GM21723 (cell line): ENCODE measurements around the gene SSX3.
"Not testable (repeated sequence)": the region's sequence is repeated elsewhere in the genome, so short reads cannot be mapped to it uniquely, and the experiment has no call there.

ENCODE experiments used
- ATAC-seq: cut with Tn5 transposase; IDR thresholded peaks from one replicate; pipeline ENCODE4 v1.9.1; 2021; ENCODE audit warnings: mild to moderate bottlenecking, moderate library complexity; ENCODE audit not compliant: unreplicated experiment

SSX3 gene, protein sequence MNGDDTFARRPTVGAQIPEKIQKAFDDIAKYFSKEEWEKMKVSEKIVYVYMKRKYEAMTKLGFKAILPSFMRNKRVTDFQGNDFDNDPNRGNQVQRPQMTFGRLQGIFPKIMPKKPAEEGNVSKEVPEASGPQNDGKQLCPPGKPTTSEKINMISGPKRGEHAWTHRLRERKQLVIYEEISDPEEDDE

DNA sequence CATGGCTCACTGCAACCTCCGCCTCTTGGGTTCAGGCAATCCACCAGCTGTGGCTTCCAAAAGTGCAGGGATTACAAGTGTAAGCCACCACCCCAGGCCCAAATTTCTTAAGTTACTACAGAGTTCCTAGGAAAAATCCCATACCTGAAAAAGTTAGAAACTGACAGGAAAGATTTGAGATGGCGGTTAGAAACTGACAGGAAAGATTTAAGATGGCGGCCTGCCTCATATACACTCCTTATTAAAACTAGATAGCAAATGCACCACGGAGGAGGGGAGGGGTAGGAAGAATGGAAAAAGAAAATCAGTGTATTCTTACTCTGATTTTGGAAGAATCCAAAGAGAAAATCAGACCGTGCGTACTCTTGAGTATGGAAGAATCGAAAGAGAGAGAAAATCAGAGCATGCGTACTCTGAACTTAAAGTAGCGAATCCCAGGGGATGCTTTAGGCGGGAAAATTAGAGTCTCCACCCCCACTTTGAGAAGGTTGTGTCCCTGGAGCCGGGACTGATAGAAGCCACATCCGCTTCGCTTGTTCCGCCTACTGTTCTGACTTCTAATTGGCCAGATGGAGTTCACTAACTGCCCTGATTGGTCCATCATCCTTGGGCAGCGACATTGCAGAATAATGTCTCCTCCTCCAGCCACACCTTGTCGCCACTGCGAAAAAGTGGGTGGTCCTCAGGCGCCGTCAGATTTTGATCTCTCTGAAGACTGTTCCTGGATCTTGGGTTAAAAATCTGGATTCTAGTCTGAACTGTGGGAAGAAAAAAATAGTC, at the start of gene SSX3:
TSS of gene SSX3 (minus strand) at position 389 of the 780 bp plus-strand sequence. CDS start 1,454 bp downstream, outside the sequence.
- not testable (repeated sequence) for ATAC-seq

DNA sequence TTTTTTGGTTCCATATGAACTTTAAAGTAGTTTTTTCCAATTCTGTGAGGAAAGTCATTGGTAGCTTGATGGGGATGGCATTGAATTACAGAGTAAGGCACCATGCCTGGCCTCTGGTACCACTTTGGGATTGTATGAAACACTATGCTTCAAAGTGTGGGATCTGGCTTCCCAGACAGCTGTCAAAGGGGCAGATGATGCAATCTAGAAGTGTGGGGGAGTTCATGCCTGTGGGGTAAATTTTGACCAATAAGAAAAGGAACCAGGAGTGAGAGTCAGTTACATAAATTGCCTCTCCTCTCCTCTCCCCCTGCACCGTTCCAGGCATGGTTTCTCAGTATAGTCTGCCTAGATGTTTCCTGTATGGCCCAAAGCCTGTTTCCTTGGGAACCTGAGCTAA, 41.3 kb upstream of the SSX3 start:
- ATAC-seq = not testable (repeated sequence)

DNA sequence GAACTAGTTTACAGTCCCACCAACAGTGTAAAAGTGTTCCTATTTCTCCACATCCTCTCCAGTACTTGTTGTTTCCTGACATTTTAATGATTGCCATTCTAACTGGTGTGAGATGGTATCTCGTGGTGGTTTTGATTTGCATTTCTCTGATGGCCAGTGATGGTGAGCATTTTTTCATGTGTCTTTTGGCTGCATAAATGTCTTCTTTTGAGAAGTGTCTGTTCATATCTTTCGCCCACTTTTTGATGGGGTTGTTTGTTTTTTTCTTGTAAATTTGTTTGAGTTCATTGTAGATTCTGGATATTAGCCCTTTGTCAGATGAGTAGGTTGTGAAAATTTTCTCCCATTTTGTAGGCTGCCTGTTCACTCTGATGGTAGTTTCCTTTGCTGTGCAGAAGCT, 40.4 kb upstream of the SSX3 start:
- ATAC-seq = not testable (repeated sequence)

DNA sequence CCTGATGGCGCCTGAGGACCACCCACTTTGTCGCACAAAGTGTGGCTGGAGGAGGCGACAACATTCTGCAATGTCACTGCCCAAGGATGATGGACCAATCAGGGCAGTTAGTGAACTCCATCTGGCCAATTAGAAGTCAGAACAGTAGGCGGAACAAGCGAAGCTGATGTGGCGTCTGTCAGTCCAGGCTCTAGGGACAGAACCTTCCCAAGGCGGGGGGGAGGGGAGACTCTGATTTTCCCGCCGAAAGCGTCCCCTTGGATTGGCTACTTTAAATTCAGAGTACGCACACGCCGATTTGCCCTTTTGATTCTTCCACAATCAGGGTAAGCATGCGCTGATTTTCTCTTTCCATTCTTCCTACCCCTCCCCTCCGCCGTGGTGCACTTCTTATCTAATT, 26.7 kb upstream of the SSX3 start, which contains the start of gene SSX4:
TSS of gene SSX4 (plus strand) at position 301 of the 400 bp plus-strand sequence. CDS start 515 bp downstream, outside the sequence.
- not testable (repeated sequence) for ATAC-seq

DNA sequence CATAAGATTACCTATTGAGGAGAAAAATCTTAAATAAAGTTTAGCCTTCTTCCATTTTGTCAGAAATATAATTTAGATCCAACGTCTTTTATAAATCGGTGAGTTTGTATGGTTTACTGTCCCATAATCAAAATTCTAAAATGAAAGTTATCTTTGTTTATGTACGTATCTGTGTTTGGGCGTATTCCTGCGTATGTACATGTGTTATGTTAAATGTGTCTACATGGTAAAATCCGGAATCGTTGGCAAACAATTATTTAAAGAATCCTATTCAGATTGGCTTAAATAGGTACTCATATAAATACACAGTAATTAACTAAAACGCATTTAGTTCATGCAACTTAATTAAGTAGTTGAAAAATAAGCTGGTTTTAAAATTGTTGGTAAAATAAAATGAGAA, 13.9 kb upstream of the SSX3 start:
- ATAC-seq = not testable (repeated sequence)

DNA sequence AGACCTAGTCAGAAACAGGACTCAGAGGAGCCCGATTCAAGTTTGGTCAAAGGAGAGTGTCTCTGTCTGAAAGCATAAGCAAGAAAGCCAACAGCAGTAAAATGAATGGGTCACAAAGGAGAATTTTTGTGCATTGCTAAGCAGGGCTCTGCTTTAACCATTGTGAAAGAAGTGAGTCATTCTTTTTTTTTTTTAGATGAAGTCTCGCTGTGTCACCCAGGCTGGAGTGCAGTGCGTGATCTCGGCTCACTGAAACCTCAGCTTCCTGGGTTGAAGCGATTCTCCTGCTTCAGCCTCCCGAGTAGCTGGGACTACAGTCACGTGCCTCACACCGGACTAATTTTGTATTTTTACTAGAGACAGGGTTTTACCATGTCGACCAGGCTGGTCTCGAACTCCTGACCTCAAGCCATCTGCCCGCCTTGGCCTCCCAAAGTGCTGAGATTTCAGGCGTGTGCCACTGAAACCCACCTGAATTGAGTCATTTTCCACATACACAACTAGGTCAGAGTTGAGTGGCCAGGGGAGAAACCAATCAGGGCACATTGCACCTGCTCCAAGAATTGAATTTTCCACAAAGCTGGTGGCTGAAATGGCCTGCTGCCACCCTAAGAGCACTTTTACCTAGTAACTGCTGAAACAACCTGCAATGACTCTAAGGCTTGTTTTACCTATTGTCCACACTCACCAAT, 11.4 kb upstream of the SSX3 start:
- not testable (repeated sequence) for ATAC-seq

DNA sequence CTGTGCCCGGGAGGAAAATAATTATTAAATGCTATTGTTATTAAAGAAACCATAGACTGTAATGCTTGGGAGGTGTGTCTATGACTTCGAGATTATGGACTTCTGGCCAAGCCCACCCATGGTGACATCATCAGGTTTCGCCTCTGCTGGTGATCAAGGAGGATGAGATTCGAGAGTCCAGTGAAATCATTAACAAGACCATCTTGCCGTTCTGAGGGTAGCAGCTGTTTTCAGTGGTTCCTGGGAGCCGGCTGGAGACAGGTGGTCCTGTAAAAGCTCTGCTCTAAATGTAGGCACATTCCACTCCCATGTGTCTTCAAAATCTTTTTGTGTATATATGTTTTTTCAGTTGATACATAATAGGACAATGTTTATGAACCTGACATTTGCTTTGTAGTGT, 2.8 kb upstream of the SSX3 start:
- ATAC-seq = not testable (repeated sequence)

DNA sequence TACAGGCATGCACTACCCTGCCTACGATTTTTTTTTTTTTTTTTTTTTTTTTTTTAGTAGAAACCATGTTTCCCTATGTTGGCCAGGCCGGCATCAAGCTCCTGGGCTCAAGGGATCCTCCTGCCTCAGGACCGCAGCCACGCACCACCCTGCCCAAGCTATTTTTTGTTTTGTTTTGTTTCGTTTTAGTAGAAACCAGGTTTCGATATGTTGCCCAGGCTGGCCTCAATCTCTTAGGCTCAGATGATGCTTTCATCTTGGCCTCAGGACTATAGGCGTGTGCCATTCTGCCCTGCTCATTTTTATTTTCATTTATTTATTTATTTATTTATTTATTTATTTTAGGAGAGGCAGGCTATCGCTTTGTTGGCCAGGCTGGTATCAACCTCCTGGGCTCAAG, 1.2 kb upstream of the SSX3 start:
- no peak for ATAC-seq

DNA sequence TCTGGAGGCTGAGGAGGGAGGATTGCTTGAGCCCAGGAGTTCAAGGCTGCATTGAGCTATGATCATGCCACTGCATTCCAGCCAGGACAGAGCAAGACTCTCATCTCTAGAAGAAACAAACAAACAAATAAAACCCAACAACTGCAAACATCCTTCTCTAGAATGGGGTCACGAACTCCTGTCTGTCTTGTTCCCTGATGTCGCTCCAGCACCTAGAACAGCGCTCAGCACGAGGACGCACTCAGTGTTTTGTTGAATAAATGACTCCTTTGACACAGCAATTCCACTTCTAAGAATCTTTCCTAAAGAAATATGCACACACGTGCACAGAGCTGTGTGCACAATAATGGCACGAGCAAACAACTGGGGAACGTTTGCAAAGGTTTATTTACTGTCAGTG, 10.4 kb downstream of the SSX3 start:
- not testable (repeated sequence) for ATAC-seq

DNA sequence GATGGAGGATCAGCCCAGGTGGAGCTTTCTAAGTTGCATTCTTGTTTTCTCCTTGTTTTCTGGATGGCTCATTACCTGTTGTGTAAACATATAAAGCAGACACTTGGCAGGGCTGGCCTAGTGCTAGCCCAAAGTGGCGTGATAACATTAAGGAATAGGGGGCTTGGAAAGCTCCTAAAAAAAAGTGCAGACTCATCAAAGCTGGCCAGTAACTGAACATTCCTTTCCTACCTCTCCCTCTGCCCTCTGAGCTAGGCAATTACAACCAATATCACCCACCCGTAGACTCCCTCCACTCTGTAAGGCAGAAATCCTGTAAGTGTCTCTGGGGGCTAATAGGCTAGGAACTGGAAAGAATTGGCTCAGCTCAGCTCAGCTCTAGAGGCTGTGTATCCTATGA, 42.5 kb downstream of the SSX3 start:
- ATAC-seq = not testable (repeated sequence)

DNA sequence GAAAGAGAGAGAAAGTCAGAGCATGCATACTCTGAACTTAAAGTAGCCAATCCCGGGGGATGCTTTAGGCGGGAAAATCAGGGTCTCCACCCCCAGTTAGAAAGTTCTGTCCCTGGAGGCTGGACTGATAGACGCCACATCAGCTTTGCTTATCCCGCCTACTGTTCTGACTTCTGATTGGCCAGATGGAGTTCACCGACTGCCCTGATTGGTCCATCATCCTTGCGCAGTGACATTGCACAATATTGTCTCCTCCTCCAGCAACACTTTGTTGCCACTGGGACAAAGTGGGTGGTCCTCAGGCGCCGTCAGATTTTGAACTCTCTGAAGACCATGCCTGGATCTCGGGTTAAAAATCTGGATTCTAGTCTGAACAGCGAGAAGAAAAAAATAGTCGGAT, 50.3 kb downstream of the SSX3 start:
- no peak for ATAC-seq
